ENCODE data around the gene CD302. TPM values are rescaled to one million over a fixed set of nuclear protein-coding genes. Genes with fewer than 3 reads are reported as not detected.
"Not testable (repeated sequence)": the region's sequence is repeated elsewhere in the genome, so short reads cannot be mapped to it uniquely, and the experiment has no call there.

The CD302 gene
- polyA plus RNA-seq, 3 donors, result 11.8 to 13.4 (median 13.1) TPM

- no peak for DNase-seq (ENCODE audit: extremely low read depth in 1 of 11, low read depth in 9 of 11, low spot score in 4 of 11)
These were observed 72.3 kb downstream of the CD302 start for GRCh38 chr2:159725713-159726112.

DNA sequence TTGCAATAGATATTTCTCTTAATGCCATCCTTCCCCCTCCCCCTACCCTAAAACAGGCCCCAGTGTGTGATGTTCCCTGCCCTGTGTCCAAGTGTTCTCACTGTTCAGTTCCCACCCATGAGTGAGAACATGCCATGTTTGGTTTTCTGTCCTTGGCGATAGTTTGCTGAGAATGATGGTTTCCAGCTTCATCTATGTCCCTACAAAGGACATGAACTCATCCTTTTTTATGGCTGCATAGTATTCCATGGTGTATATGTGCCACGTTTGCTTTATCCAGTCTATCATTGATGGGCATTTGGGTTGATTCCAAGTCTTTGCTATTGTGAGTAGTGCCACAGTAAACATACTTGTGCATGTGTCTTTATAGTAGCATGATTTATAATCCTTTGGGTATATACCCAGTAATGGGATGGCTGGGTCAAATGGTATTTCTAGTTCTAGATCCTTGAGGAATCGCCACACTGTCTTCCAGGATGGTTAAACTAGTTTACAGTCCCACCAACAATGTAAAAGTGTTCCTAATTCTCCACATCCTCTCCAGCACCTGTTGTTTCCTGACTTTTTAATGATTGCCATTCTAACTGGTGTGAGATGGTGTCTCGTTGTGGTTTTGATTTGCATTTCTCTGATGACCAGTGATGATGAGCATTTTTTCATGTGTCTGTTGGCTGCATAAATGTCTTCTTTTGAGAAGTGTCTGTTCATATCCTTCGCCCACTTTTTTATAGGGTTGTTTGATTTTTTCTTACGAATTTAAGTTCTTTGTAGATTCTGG is 73.0 kb downstream of the CD302 start:
- DNase-seq (ENCODE audit: extremely low read depth in 1 of 11, low read depth in 9 of 11, low spot score in 4 of 11), result not testable (repeated sequence)

GRCh38 chr2:159722580-159722979 is 75.4 kb downstream of the CD302 start:
- DNase-seq (ENCODE audit: extremely low read depth in 1 of 11, low read depth in 9 of 11, low spot score in 4 of 11), result no peak

DNA sequence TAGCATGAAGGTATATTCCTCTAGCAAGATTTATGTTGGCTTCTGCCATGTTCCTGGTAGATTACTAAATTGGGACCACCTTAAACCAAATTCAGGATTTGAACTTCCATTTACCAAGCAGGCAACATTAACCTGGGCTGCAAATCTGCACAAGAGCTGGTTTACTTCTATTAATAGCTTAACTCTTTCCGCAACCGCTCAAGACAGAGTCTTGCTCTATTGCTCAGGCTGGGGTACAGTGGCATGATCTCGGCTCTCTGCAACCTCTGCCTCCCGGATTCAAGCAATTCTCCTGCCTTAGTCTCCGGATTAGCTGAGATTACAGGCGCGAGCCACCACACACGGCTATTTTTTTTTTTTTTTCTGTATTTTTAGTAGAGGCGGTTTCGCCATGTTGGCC is 77.3 kb downstream of the CD302 start:
- no peak for DNase-seq (ENCODE audit: extremely low read depth in 1 of 11, low read depth in 9 of 11, low spot score in 4 of 11)

Other genes starting within 250 kb of the CD302 start
- 10 to 100 TPM; 69.4 to 90.0 (median 81.8) TPM for gene BAZ2B, start 181.7 kb downstream of the CD302 start, polyA plus RNA-seq (ENCODE audit: insufficient read length in 3 of 3)
- gene MARCHF7, start 85.7 kb downstream of the CD302 start, polyA plus RNA-seq (ENCODE audit: insufficient read length in 3 of 3), result 100 to 1,000 TPM; 144 to 171 (median 151) TPM
- 1 to 10 TPM; 3.5 to 6.7 (median 3.8) TPM for gene LY75, start 106.5 kb upstream of the CD302 start, polyA plus RNA-seq (ENCODE audit: insufficient read length in 3 of 3)